GM12878 (cell line): ENCODE measurements around the gene IRF6. TPM values are rescaled to one million over a fixed set of nuclear protein-coding genes. Genes with fewer than 3 reads are reported as not detected.

Experiments
- ATAC-seq: fragments of 200-7000 bp; cut with Tn5 transposase; 3 replicates; pipeline ENCODE4 v1.9.1; 2020; ENCODE audit warnings: mild to moderate bottlenecking, moderate library complexity
- BruUV-seq: library from RNA; stranded (reverse); fragments of 400-500 nt; replicated peaks from 2 replicates; lab custom pipeline; 2021; lab: Mats Ljungman, UMichigan
- CTCF ChIA-PET: fragments of 300-600 bp; sonication (Branson Sonifier 250); formaldehyde crosslinking; extraction: SDS; loops from one replicate; lab custom pipeline; 2021; ENCODE audit warnings: inconsistent platforms; lab: Yijun Ruan, JAX
- POLR2A ChIA-PET: fragments of 350-600 bp; formaldehyde crosslinking; extraction: SDS; loops from one replicate; lab custom pipeline; 2021; ENCODE audit warnings: inconsistent platforms; lab: Charles Lee
- RAD21 ChIA-PET: fragments of 300-600 bp; sonication (Branson Sonifier 250); formaldehyde crosslinking; loops from one replicate; lab custom pipeline; 2023; ENCODE audit warnings: antibody characterized with exemption; ENCODE audit not compliant: unreplicated experiment; lab: Charles Lee
- SMC1A ChIA-PET: fragments of 300-600 bp; sonication (Branson Sonifier 250); formaldehyde crosslinking; loops from one replicate; lab custom pipeline; 2023; ENCODE audit not compliant: unreplicated experiment, uncharacterized antibody; lab: Charles Lee
- DNase-seq: peaks from one replicate; pipeline ENCODE4 v3.0.0-alpha.2; 2011; ENCODE audit warnings: low read depth, low spot score
- FAIRE-seq: peaks from 3 replicates; lab custom pipeline; 2011; peaks lifted over from hg19 to GRCh38; lab: Jason Lieb, UNC
- H2AFZ ChIP-seq: 2 replicates; pipeline ENCODE4 v1.6.0; 2011; ENCODE audit warnings: low read depth, low read length, control low read depth; ENCODE audit not compliant: control insufficient read depth
- H3K27ac ChIP-seq: 2 replicates; pipeline ENCODE4 v1.5.1; 2011; ENCODE audit warnings: control low read depth; ENCODE audit not compliant: control insufficient read depth, insufficient read depth
- H3K27me3 ChIP-seq, 2 experiments: replicated peaks in 1 of 2; 2 replicates each; pipeline versions ENCODE4 v1.6.0 to v1.6.1; 2011; ENCODE audit warnings: low read length in 1 of 2; ENCODE audit not compliant: control insufficient read depth in 2 of 2, insufficient read depth in 2 of 2
- H3K36me3 ChIP-seq, 2 experiments: 2 replicates each; pipeline ENCODE4 v1.5.1; 2011; ENCODE audit warnings: low read length in 1 of 2; ENCODE audit not compliant: control insufficient read depth in 2 of 2, insufficient read depth in 2 of 2
- H3K4me1 ChIP-seq: 2 replicates; pipeline ENCODE4 v1.6.1; 2011; ENCODE audit warnings: mild to moderate bottlenecking, low read length, moderate library complexity, mixed read lengths; ENCODE audit not compliant: control insufficient read depth, insufficient read depth
- H3K4me2 ChIP-seq: 2 replicates; pipeline ENCODE4 v1.6.0; 2011; ENCODE audit warnings: control low read depth; ENCODE audit not compliant: control insufficient read depth, insufficient read depth
- H3K4me3 ChIP-seq: fragments of 200-600 bp; sonication (generic); 2 replicates; pipeline ENCODE4 v1.5.1; 2016
- H3K79me2 ChIP-seq: 2 replicates; pipeline ENCODE4 v1.6.0; 2011; ENCODE audit warnings: low read length; ENCODE audit not compliant: control insufficient read depth, insufficient read depth
- H3K9ac ChIP-seq: 2 replicates; pipeline ENCODE4 v1.8.0; 2011; ENCODE audit warnings: low read length, control low read depth, mixed read lengths; ENCODE audit not compliant: control insufficient read depth, insufficient read depth
- H3K9me3 ChIP-seq: replicated peaks from 3 replicates; pipeline ENCODE4 v1.5.1; 2011; ENCODE audit warnings: mild to moderate bottlenecking, low read length; ENCODE audit not compliant: control insufficient read depth, insufficient read depth
- H4K20me1 ChIP-seq: 2 replicates; pipeline ENCODE4 v1.6.0; 2011; ENCODE audit not compliant: control insufficient read depth, insufficient read depth
- ATF2 ChIP-seq: IDR thresholded peaks from 2 replicates; pipeline ENCODE4 v1.6.1; 2012; ENCODE audit warnings: low read length, inconsistent platforms
- CHD1 ChIP-seq: IDR thresholded peaks from 2 replicates; pipeline ENCODE4 v1.6.1; 2012; ENCODE audit warnings: low read depth, low read length, improper control_type of control experiment
- EGR1 ChIP-seq, 2 experiments: IDR thresholded peaks; 1 replicate in 1 of 2; 2 replicates in 1 of 2; pipeline ENCODE4 v1.6.1; 2011 to 2012; ENCODE audit warnings: low read depth in 2 of 2, low read length in 2 of 2, borderline replicate concordance in 1 of 2, mild to moderate bottlenecking in 1 of 2, moderate library complexity in 1 of 2
- FOXK2 ChIP-seq: fragments of 450-650 bp; IDR thresholded peaks from 2 replicates; pipeline ENCODE4 v1.6.1; 2017; ENCODE audit warnings: mild to moderate bottlenecking, moderate library complexity
- GABPA ChIP-seq: IDR thresholded peaks from 2 replicates; pipeline ENCODE4 v1.6.1; 2014; ENCODE audit warnings: antibody characterized with exemption, low read depth, mild to moderate bottlenecking, inconsistent platforms
- GATAD2B ChIP-seq: fragments of 450-650 bp; conservative IDR thresholded peaks from 2 replicates; pipeline ENCODE4 v1.6.1; 2017; ENCODE audit warnings: low read depth, mild to moderate bottlenecking, moderate library complexity
- JUND ChIP-seq: IDR thresholded peaks from 2 replicates; pipeline ENCODE4 v1.6.1; 2012; ENCODE audit warnings: low read depth, mild to moderate bottlenecking, low read length, improper control_type of control experiment, moderate library complexity
- MXI1 ChIP-seq: fragments of 150-350 bp; IDR thresholded peaks from 2 replicates; pipeline ENCODE4 v1.6.1; 2011; ENCODE audit warnings: low read depth, mild to moderate bottlenecking, inconsistent platforms, low read length, improper control_type of control experiment
- POU2F2 ChIP-seq: IDR thresholded peaks from 3 replicates; pipeline ENCODE4 v1.6.1; 2011; ENCODE audit warnings: low read depth, mild to moderate bottlenecking, low read length, borderline replicate concordance
- SMARCA5 ChIP-seq: fragments of 450-650 bp; IDR thresholded peaks from 2 replicates; pipeline ENCODE4 v1.6.1; 2017; ENCODE audit warnings: mild to moderate bottlenecking
- TCF7 ChIP-seq: IDR thresholded peaks from 2 replicates; pipeline ENCODE4 v1.6.1; 2014; ENCODE audit warnings: antibody characterized with exemption, borderline replicate concordance
- USF2 ChIP-seq: IDR thresholded peaks from 2 replicates; pipeline ENCODE4 v1.6.1; 2011; ENCODE audit warnings: low read depth, low read length, improper control_type of control experiment, borderline replicate concordance
- WRNIP1 ChIP-seq: IDR thresholded peaks from 2 replicates; pipeline ENCODE4 v1.6.1; 2011; ENCODE audit warnings: low read depth, low read length, improper control_type of control experiment, borderline replicate concordance
- ZNF207 ChIP-seq: fragments of 450-650 bp; IDR thresholded peaks from 2 replicates; pipeline ENCODE4 v1.6.1; 2014; ENCODE audit warnings: antibody characterized with exemption, mild to moderate bottlenecking, borderline replicate concordance
- ZNF217 ChIP-seq: fragments of 450-650 bp; IDR thresholded peaks from 2 replicates; pipeline ENCODE4 v1.6.1; 2017; ENCODE audit warnings: antibody characterized with exemption, mild to moderate bottlenecking
- WGBS: methylation state at CpG from one replicate; pipeline ENCODE4 v1.1.6; 2016; ENCODE audit warnings: low lambda C conversion rate; ENCODE audit not compliant: insufficient replicate concordance, insufficient coverage; ENCODE audit errors: missing lambda C conversion rate; 5-methylcytosine and 5-hydroxymethylcytosine counted together
- in situ Hi-C: fragments of 300-500 bp; cut with MboI; formaldehyde crosslinking; loops from 9 replicates; pipeline ENCODE4 v1.14.3; 2018; ENCODE audit warnings: mixed read lengths
- intact Hi-C: fragments of 100-400 bp; cut with micrococcal nuclease; formaldehyde crosslinking; loops from one replicate; pipeline ENCODE4 v1.14.2; 2022; ENCODE audit not compliant: unreplicated experiment
- polyA plus RNA-seq, 11 experiments: library from polyadenylated mRNA; depleted of rRNA in 4 of 11; unstranded in 6 of 11; stranded (reverse) in 5 of 11; fragments of >200 nt; fragmentation: Nextera tagmentation in 4 of 11; fragmentation: Illumina TruSeq in 1 of 11; extraction: Ambion mirVana in 4 of 11; extraction: Trizol in 1 of 11; gene quantifications; 1 replicate in 1 of 11; 2 replicates in 10 of 11; pipeline versions ENCODE4 v1.2.1 to v1.2.3, GENCODE V29; 2011 to 2016; ENCODE audit warnings: inconsistent platforms in 2 of 11, missing spikeins in 2 of 11, low read depth in 1 of 11
- total RNA-seq, 4 experiments: library from RNA; depleted of rRNA in 3 of 4; stranded (reverse); fragments of >200 nt in 3 of 4; fragmentation: Illumina TruSeq in 1 of 4; extraction: Trizol in 1 of 4; gene quantifications; 2 replicates each; pipeline versions ENCODE4 v1.2.1 to v1.2.3, GENCODE V29; 2013 to 2021

IRF6 gene
- total and polyA plus RNA-seq, 10 of the 15 experiments (the other 5 are each of a cell fraction or from before 2014, with no cell fraction given) = 0.04 to 0.50 (median 0.09) TPM; not detected in 1

- SMC1A ChIA-PET = interaction anchor here (0.6 to 5.0 kb wide), 8 partner anchors 13 to 1234 kb away, joined by 3 to 49 read pairs (median 4); partner anchors contain the start of gene TRAF3IP3
Observed at GRCh38 chr1:209825591-209826434, 19.9 kb upstream of the IRF6 start.

More at GRCh38 chr1:209825591-209826434, 19.9 kb upstream of the IRF6 start:
- no peak for DNase-seq
- no peaks in the 10 kb centered on the region for H4K20me1 ChIP-seq
- H3K9me3 ChIP-seq = no peaks in the 10 kb centered on the region
- POLR2A ChIA-PET = interaction anchor here (0.6 to 1.2 kb wide), 2 partner anchors 18 to 38 kb away, joined by 3 to 4 read pairs; no protein-coding TSS in a partner anchor
- no peak overlapping the region for H2AFZ ChIP-seq
- no peak overlapping the region for H3K4me2 ChIP-seq
- in situ Hi-C loops = no loop called here
- RAD21 ChIA-PET = interaction anchor here (1.1 kb wide), 1 partner anchor 42 kb away, joined by 4 read pairs; the partner anchor contains the start of gene C1orf74
- no peaks in the 10 kb centered on the region for H3K36me3 ChIP-seq
- H3K9ac ChIP-seq = no peak overlapping the region
- no peak overlapping the region for H3K27ac ChIP-seq
- H3K79me2 ChIP-seq = peaks cover 13% of the 10 kb centered on the region
- FAIRE-seq = no peak
- intact Hi-C loops = loop anchor here (2.0 to 10.0 kb wide), 3 partner anchors 41 to 251 kb away; partner anchors contain the start of gene C1orf74
- no TSS peak for BruUV-seq
- CTCF ChIA-PET = interaction anchor here (0.6 to 7.4 kb wide), 11 partner anchors 18 to 1044 kb away, joined by 3 to 72 read pairs (median 3); partner anchors contain the start of genes C1orf74 and TRAF3IP3
- no peak for ATAC-seq
- TF ChIP-seq GATAD2B (no peak), WRNIP1 (no peak), CHD1 (no peak), ZNF207 (no peak), ATF2 (no peak), TCF7 (no peak), USF2 (no peak), MXI1 (no peak), JUND (no peak), EGR1 (IDR thresholded peaks at IDR 0.05; ENCODE audit: borderline replicate concordance in 1 of 2, low read depth in 2 of 2, low read length in 2 of 2) (no peak), GABPA (no peak), SMARCA5 (no peak), FOXK2 (no peak), POU2F2 (no peak), ZNF217 (no peak)
- H3K27me3 ChIP-seq = no peaks in the 10 kb centered on the region
- no peaks in the 10 kb centered on the region for H3K4me1 ChIP-seq
- H3K4me3 ChIP-seq = no peak overlapping the region
- 53% methylated on average over 11 of the region's 11 CpGs for WGBS
